HG03103 (cell line): ENCODE measurements around the gene CYB5R3.
"Not testable (repeated sequence)": the region's sequence is repeated elsewhere in the genome, so short reads cannot be mapped to it uniquely, and the experiment has no call there.

ENCODE experiments used
- ATAC-seq: cut with Tn5 transposase; IDR thresholded peaks from one replicate; pipeline ENCODE4 v1.9.1; 2021; ENCODE audit warnings: low read depth; ENCODE audit not compliant: unreplicated experiment

Gene CYB5R3

GRCh38 chr22:42608136-42608822, 40.9 kb downstream of the CYB5R3 start:
- no peak for ATAC-seq

- ATAC-seq: not testable (repeated sequence)
Measured at GRCh38 chr22:42607641-42608040, 41.6 kb downstream of the CYB5R3 start.

GRCh38 chr22:42604403-42604802, 44.8 kb downstream of the CYB5R3 start:
- ATAC-seq: no peak

- no peak for ATAC-seq
Measured at GRCh38 chr22:42603427-42603826, 45.8 kb downstream of the CYB5R3 start.

- no peak for ATAC-seq
Measured at GRCh38 chr22:42602470-42602869, 46.7 kb downstream of the CYB5R3 start.

GRCh38 chr22:42601879-42602465, 47.2 kb downstream of the CYB5R3 start:
- no peak for ATAC-seq

- ATAC-seq: no peak
Measured at GRCh38 chr22:42596863-42597530, 52.2 kb downstream of the CYB5R3 start.

GRCh38 chr22:42596336-42596735, 52.9 kb downstream of the CYB5R3 start:
- no peak for ATAC-seq

- ATAC-seq: no peak
Measured at GRCh38 chr22:42595434-42595833, 53.8 kb downstream of the CYB5R3 start.

GRCh38 chr22:42591987-42592386, 57.2 kb downstream of the CYB5R3 start:
- ATAC-seq: no peak

- ATAC-seq: no peak
Measured at GRCh38 chr22:42587588-42588175, 61.5 kb downstream of the CYB5R3 start.

GRCh38 chr22:42586381-42586780, 62.8 kb downstream of the CYB5R3 start:
- no peak for ATAC-seq

GRCh38 chr22:42585096-42585495, 64.1 kb downstream of the CYB5R3 start:
- ATAC-seq: no peak

- no peak for ATAC-seq
Measured at GRCh38 chr22:42584364-42584940, 64.7 kb downstream of the CYB5R3 start.

- no peak for ATAC-seq
Measured at GRCh38 chr22:42582987-42583386, 66.2 kb downstream of the CYB5R3 start.

- peak; percentile 61 for ATAC-seq
Measured at GRCh38 chr22:42581762-42582716, 67.2 kb downstream of the CYB5R3 start.

GRCh38 chr22:42581194-42581761, 67.9 kb downstream of the CYB5R3 start:
- ATAC-seq: peak; percentile 24

GRCh38 chr22:42580040-42580439, 69.2 kb downstream of the CYB5R3 start:
- not testable (repeated sequence) for ATAC-seq

GRCh38 chr22:42577623-42578240, 71.5 kb downstream of the CYB5R3 start:
- no peak for ATAC-seq
